ENCODE data around the gene SLC25A13.
A peak's percentile ranks its signal among the peaks of the same experiment; 100 is the strongest.
"Not testable (repeated sequence)": the region's sequence is repeated elsewhere in the genome, so short reads cannot be mapped to it uniquely, and the experiment has no call there.

The SLC25A13 gene

DNA sequence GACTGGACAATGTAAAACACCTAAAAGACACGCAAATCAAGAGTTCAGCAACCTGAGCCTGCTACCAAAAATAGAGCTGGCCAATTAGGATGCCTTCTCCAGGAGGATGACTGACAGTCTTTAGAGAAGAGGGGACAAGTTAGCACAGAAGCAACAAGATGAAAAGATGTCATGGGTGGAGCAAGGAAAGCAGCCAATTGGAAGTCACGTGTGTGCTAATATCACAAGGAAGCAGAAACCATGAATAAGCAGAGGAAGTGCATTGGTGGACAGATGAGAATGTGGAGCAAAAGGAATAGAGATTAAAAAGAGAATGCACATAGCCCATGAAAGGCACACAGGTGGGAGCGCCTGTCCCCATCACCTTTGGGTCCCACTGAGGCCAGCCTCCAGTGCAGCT is 148.1 kb downstream of the SLC25A13 start:
- no peak for DNase-seq (ENCODE audit: low read depth)
- no peak overlapping the region for H3K4me3 ChIP-seq (ENCODE audit: low read depth, low read length)
- TF ChIP-seq, protein P1, sequence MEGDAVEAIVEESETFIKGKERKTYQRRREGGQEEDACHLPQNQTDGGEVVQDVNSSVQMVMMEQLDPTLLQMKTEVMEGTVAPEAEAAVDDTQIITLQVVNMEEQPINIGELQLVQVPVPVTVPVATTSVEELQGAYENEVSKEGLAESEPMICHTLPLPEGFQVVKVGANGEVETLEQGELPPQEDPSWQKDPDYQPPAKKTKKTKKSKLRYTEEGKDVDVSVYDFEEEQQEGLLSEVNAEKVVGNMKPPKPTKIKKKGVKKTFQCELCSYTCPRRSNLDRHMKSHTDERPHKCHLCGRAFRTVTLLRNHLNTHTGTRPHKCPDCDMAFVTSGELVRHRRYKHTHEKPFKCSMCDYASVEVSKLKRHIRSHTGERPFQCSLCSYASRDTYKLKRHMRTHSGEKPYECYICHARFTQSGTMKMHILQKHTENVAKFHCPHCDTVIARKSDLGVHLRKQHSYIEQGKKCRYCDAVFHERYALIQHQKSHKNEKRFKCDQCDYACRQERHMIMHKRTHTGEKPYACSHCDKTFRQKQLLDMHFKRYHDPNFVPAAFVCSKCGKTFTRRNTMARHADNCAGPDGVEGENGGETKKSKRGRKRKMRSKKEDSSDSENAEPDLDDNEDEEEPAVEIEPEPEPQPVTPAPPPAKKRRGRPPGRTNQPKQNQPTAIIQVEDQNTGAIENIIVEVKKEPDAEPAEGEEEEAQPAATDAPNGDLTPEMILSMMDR (IDR thresholded peaks at IDR 0.05; ENCODE audit: insufficient read depth, low read depth, low read length, missing control alignments) = no peak

DNA sequence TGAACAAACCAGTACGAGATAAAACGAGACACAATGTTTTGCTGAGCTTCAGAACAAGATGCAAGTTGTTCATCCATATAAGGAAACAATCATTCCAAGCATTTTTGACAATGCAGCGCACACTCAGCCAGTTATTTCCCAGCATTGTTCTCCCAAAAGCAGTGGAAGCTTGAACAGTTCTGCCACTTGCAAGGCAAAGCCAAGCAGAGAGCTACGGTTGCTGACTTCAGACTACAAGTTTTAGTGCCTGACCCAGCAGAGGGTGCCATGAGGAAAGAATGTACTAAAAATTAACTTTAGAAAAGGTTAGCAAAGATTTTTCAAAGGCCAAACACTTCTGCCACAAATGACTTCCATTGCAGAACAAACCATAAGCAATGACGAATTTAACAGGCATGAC is 152.5 kb downstream of the SLC25A13 start:
- DNase-seq (ENCODE audit: low read depth) = no peak
- no peak overlapping the region for H3K4me3 ChIP-seq (ENCODE audit: low read depth, low read length)
- TF ChIP-seq, protein P1 (IDR thresholded peaks at IDR 0.05; ENCODE audit: insufficient read depth, low read depth, low read length, missing control alignments) = no peak

DNA sequence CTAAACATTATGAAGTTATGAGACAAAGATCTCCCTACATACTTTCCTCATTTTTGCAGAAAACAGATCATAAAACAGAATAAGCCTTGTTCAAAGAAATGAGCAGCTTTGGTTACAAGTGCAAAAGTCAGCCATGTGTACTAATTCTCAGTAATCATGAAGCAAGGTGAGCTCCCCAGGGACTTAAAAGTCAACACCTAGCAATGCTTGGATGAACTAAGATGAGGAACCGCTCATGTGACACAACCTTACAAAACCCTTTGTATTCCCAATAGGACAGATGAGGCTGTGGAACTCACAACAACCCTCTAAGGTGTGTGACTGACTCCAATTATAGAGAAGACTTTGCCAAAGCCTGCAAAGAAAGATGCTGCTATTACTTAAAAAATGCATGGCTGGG is 154.5 kb downstream of the SLC25A13 start:
- H3K4me3 ChIP-seq (ENCODE audit: low read depth, low read length) = no peak overlapping the region
- TF ChIP-seq, protein P1 (IDR thresholded peaks at IDR 0.05; ENCODE audit: insufficient read depth, low read depth, low read length, missing control alignments) = no peak
- DNase-seq (ENCODE audit: low read depth) = peak; percentile 2

DNA sequence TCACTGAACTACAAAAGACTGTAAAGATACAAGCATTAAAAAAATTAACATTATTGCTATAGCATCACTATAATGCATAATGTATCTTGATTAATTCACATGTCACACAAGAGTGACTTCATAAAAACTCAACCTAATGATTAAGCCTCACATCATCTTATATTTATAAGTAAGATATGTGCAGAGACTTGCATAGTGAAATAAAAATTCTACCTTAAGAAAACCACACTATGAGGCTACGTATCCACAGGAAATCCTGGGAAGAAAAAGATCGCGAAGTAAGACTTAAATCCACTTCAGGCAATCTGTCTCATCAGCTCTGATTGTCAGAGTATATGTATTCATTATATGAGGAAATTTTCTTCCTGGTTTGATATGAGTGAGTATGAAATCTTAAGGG is 160.0 kb downstream of the SLC25A13 start:
- no peak for DNase-seq (ENCODE audit: low read depth)
- no peak overlapping the region for H3K4me3 ChIP-seq (ENCODE audit: low read depth, low read length)
- TF ChIP-seq, protein P1 (IDR thresholded peaks at IDR 0.05; ENCODE audit: insufficient read depth, low read depth, low read length, missing control alignments) = no peak

DNA sequence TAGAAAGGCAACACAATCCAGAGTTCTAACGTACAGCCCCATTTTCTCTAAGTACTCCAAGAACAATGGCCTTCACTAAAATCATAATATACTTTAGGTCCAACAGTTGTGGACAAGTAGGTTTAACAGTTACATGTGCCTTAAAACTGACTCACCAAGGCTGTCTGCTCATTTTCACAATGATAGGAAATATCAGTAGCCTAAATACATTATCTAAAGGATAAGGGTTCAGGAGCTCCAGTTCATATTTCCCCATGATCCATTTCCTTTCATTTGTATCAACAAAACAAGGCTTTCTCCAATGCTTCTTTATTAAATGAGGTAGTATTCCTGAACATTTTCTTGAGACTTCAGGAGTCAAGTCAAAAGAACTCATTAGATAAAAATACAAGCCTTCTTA is 164.0 kb downstream of the SLC25A13 start:
- TF ChIP-seq, protein P1 (IDR thresholded peaks at IDR 0.05; ENCODE audit: insufficient read depth, low read depth, low read length, missing control alignments) = no peak
- DNase-seq (ENCODE audit: low read depth) = no peak
- no peak overlapping the region for H3K4me3 ChIP-seq (ENCODE audit: low read depth, low read length)

DNA sequence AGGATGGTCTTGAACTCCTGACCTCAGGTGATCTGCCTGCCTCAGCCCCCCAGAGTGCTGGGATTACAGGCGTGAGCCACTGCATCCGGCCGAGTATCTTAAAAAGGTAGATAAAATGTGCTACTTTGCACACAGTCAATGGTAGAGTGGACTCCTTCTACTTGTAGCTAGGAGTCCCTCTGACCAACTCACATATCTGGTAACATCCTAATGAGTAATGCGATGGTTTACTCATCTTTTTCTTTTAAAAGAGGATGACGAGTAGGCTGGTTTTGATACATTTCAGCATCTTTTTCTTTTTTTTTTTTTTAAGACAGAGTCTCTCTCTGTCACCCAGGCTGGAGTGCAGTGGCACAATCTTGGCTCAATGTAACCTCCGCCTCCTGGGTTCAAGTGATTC is 167.4 kb downstream of the SLC25A13 start:
- H3K4me3 ChIP-seq (ENCODE audit: low read depth, low read length) = not testable (repeated sequence)

DNA sequence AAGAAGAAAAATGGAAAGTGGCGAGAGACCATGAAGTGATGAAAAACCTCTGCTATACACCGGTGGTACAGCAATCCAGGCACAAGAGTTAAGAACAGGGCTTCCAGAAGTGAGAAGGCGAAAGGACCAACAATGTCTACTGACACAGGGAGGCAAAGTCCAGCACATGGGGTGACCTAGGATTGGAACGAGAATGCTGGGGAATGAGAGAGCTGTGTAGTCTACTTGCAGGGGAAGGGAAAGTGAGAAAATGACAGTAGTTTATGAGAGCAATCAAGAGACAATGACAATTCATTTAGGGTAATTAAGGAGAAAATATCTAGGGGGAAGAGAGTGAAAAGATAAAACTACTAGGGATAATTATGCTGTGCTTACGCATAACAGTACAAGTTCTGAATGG is 169.2 kb downstream of the SLC25A13 start:
- DNase-seq (ENCODE audit: low read depth) = no peak
- no peak overlapping the region for H3K4me3 ChIP-seq (ENCODE audit: low read depth, low read length)
- TF ChIP-seq, protein P1 (IDR thresholded peaks at IDR 0.05; ENCODE audit: insufficient read depth, low read depth, low read length, missing control alignments) = no peak

More for the DNA sequence above, 167.4 kb downstream of the SLC25A13 start:
- DNase-seq (ENCODE audit: low read depth) = not testable (repeated sequence)
